GM18526 (cell line): ENCODE results near the gene CNKSR2.

Experiments
- POLR2A ChIP-seq: IDR thresholded peaks from 3 replicates; pipeline ENCODE4 v1.6.1; 2011; ENCODE audit not compliant: insufficient read length; ENCODE audit errors: extremely low read depth

The CNKSR2 gene

DNA sequence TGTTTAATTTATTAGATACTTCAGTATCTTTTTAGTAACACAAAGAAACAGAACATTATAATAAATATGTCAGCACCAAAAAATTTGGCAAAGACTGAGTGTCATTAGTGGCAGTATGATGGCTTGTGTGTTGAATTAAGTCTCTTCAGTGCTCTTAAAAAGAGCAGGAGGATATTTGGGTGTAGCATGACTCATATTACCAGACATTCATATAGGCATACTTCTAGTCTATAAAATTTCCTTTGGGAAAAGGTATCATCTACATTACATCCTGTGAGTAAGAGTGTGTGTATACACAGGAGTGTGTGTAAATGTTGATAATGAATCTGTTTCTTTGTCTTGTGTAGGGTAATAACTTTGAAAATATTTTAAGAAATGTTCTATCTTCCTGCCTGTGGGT, 135.7 kb downstream of the CNKSR2 start:
- TF ChIP-seq POLR2A: no peak

GRCh38 chrX:21524008-21524407, 149.8 kb downstream of the CNKSR2 start:
- TF ChIP-seq POLR2A: no peak

- TF ChIP-seq POLR2A: no peak
Observed at GRCh38 chrX:21528076-21528475, 153.9 kb downstream of the CNKSR2 start.

GRCh38 chrX:21529771-21530170, 155.6 kb downstream of the CNKSR2 start:
- no peak for TF ChIP-seq POLR2A

DNA sequence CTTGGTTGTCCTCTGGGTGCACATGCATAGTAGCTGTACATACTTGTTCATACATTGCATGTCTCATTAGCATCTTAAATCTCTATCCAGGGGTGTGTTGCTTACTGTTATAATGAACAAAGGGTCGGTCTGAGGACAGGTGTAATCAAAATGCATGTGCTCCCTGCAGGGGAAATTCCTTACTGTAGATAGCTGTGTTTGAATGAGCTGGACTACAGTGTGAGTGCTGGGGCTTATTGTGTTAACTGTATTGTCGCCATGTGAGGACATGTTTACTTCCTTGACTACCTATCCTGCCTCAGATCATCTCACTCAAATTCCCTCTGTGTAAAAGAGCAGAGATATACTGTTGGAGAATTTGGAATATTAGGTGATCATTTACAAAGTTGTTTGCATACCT, 185.2 kb downstream of the CNKSR2 start:
- no peak for TF ChIP-seq POLR2A

DNA sequence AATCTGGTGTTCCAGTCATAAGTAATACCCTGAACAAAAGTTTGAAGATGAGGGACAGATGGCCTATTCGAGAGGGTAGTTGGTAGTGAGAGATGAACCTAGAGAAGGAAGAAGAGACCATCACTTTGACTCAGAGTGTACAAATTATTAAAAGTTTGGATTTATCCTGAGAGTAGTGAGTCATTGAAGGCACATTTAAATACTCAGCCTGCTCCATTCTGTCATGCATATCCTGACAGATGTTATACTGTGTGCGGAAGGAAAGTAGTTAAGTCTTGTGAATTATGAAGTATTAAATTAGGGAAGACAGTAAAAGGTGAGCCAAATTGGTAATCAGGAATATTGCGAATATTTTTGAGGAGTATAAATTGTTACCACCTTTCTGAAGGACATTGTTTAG, 190.8 kb downstream of the CNKSR2 start:
- TF ChIP-seq POLR2A: no peak

DNA sequence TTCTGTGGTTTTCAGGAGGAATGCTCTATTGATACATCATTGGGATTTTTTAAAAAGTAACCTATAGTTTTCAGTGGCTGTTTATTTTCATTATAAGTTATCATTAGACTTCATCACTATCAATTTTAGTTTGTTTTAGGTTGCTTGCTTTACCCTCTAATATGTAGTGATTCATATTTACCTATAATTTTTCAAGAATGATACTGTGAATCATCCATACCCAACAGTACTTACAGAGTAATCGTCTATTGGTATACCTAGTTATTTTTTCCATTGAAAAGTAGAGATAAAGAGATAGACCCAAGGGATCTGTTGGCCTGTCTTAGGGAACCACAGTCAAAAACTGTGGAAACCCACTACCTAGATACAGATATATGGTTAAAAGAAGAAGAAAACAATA, 200.6 kb downstream of the CNKSR2 start:
- TF ChIP-seq POLR2A: no peak

GRCh38 chrX:21581479-21581878, 207.3 kb downstream of the CNKSR2 start:
- TF ChIP-seq POLR2A: no peak

DNA sequence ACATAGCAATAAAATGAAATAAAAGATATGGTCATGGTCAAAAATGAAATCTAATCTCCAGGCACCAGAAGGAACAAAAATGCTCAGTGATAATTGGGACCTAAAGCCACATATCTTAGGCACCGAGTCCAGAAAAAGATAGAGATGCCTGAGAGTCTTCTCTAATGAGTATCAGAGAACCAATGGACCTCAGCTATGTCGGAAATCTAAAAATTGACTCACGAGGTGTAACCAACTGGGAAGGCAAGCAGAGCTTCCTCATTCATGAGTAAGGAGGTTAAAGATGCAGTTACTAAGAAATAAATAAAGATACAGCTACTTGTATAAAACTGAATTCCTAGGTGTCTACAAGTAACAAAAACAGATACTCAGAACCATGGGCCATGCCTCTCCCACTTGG, 211.8 kb downstream of the CNKSR2 start:
- no peak for TF ChIP-seq POLR2A

GRCh38 chrX:21590012-21590776, 216.0 kb downstream of the CNKSR2 start:
- no peak for TF ChIP-seq POLR2A

DNA sequence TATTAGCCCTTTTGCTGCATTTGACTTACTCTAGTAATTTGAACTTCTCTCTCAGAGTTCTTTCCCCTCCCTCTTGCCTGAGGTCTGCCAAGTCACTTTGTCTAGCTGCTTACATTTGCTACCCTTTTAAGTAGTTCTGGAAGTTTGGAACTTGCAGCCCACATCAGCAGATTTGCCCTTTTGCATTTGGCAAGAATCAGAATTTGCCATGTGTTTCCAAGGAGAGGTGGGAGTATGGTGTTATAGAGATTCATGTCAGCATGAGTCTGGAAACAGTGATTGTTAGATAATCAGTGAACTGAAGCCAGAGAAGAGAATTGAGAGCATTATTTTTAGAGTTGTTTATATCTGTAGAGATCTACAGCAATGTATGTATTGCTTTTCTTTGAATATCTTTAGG, 231.8 kb downstream of the CNKSR2 start:
- no peak for TF ChIP-seq POLR2A

DNA sequence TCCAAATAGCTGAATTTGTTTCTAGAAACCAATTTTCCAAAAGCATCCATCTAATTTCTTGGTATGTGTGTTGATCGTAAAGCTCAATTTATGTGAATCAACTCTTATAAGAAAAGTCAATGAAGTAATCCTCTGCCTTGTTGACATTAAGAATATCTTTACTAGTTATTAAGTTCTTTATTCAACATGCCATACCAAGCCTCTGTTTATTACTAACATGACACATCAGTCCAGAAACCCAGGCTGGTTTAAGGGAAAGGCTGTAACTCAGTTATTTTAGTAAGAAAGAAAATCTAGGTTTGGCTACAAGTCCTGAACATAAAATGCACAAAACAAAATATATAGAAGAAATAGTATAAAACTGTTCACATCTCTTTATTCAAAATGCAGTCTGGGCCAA, 235.9 kb downstream of the CNKSR2 start:
- TF ChIP-seq POLR2A: no peak

DNA sequence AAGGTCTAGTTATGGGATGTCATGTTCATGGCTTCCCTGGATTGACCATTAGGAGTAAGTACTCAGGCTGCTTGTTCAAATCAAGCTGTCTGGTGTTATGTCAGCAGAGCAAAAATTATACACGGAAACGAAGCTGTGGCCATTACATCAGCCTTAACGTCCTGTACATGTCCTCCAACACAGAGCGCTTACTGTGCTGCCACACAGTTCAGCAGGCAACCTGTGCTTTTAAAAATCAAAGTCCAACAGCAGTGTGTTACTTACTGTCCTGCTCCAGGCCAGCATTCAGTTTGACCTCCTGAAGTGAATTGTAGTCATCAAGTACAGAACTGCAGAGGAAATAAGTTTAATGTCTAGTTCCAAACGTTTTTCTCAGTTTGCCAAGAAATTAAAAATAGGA, 237.9 kb downstream of the CNKSR2 start:
- TF ChIP-seq POLR2A: no peak

DNA sequence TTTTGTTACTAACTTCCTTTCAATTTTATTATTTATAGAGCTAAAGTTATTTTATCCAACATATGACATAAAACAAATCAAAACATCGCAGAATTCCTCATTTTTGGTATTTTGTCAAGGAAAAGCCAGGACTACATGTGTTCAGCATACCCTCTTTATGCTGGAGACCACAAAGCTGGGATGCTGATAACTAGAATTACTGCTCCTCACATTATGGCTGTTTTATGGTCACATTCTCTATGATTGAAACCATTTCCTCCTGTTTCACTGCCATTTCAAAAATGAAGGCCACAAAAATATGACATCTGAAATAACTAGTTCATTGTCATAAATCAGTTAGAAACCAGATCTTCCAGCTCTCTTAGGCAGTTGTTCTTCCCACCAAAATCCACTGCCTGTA, 242.2 kb downstream of the CNKSR2 start:
- no peak for TF ChIP-seq POLR2A

DNA sequence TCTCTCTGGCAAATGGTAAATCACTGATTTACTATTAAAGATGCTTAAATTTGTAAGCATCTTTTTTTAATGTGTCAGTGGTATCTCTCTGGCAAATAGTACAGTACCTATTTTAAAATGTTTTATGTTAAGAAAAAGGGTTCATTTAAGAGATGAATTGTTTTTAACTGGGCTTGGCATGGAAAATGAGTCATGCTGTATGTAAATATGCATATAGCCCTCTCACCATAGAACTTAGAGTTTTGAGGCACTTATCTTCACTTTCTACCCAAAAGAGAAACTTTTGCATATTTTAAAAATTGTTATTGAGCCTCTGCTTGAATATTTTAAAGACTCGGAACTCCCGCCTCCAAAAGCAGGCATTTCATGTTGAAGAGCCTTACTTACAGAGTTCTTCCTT, 246.0 kb downstream of the CNKSR2 start:
- TF ChIP-seq POLR2A: no peak

GRCh38 chrX:21623778-21624501, 249.7 kb downstream of the CNKSR2 start:
- TF ChIP-seq POLR2A: no peak

GRCh38 chrX:21632027-21632426, 257.8 kb downstream of the CNKSR2 start:
- no peak for TF ChIP-seq POLR2A
